Measurements from ENCODE around the gene SNTG2. TPM values are rescaled to one million over a fixed set of nuclear protein-coding genes. Genes with fewer than 3 reads are reported as not detected.
A peak's percentile ranks its signal among the peaks of the same experiment; 100 is the strongest.

Gene SNTG2
- total RNA-seq, 2 donors from 2014 or later, result 1.2 to 2.0 TPM

- no peak for ATAC-seq
- DNase-seq, result no peak
- intact Hi-C loops (cut with DNase I, micrococcal nuclease), result no loop called here
Measured at GRCh38 chr2:946073-946948, 4.3 kb upstream of the SNTG2 start.

- no peak for ATAC-seq
- intact Hi-C loops (cut with DNase I, micrococcal nuclease), result no loop called here
Measured at GRCh38 chr2:949384-950079, 1.1 kb upstream of the SNTG2 start.

GRCh38 chr2:951224-952006, 766 bp downstream of the SNTG2 start:
- DNase-seq, result no peak
- no peak for ATAC-seq
- intact Hi-C loops (cut with DNase I, micrococcal nuclease), result no loop called here

More at GRCh38 chr2:949384-950079, 1.1 kb upstream of the SNTG2 start:
- DNase-seq, result no peak

- no peak for ATAC-seq
- no peak for DNase-seq
- intact Hi-C loops (cut with DNase I, micrococcal nuclease), result no loop called here
Measured at GRCh38 chr2:953408-953807, 2.8 kb downstream of the SNTG2 start.

- peak; percentile 54 for ATAC-seq
- DNase-seq, result no peak
Measured at GRCh38 chr2:953975-954686, 3.5 kb downstream of the SNTG2 start.

GRCh38 chr2:954687-955000, 4.0 kb downstream of the SNTG2 start:
- DNase-seq (no peak), ATAC-seq (no peak)
- intact Hi-C loops (cut with DNase I, micrococcal nuclease), result no loop called here

More at GRCh38 chr2:953975-954686, 3.5 kb downstream of the SNTG2 start:
- intact Hi-C loops (cut with DNase I, micrococcal nuclease), result no loop called here

GRCh38 chr2:955829-956731, 5.4 kb downstream of the SNTG2 start:
- DNase-seq (no peak), ATAC-seq (no peak)
- intact Hi-C loops (cut with DNase I, micrococcal nuclease), result no loop called here

GRCh38 chr2:959457-959856, 8.8 kb downstream of the SNTG2 start:
- DNase-seq (no peak), ATAC-seq (no peak)
- intact Hi-C loops (cut with DNase I, micrococcal nuclease), result no loop called here

GRCh38 chr2:960061-960736, 9.6 kb downstream of the SNTG2 start:
- no peak for ATAC-seq
- intact Hi-C loops (cut with DNase I, micrococcal nuclease), result no loop called here
- no peak for DNase-seq

- DNase-seq (no peak), ATAC-seq (no peak)
- intact Hi-C loops (cut with DNase I, micrococcal nuclease), result no loop called here
Measured at GRCh38 chr2:961786-962185, 11.1 kb downstream of the SNTG2 start.

- intact Hi-C loops (cut with DNase I, micrococcal nuclease), result no loop called here
- ATAC-seq (no peak), DNase-seq (no peak)
Measured at GRCh38 chr2:963876-964275, 13.2 kb downstream of the SNTG2 start.

- intact Hi-C loops (cut with DNase I, micrococcal nuclease), result no loop called here
- no peak for ATAC-seq
- no peak for DNase-seq
Measured at GRCh38 chr2:964562-964961, 13.9 kb downstream of the SNTG2 start.

GRCh38 chr2:965640-966147, 15.0 kb downstream of the SNTG2 start:
- intact Hi-C loops (cut with DNase I, micrococcal nuclease), result no loop called here
- no peak for DNase-seq
- ATAC-seq, result no peak

GRCh38 chr2:973129-973528, 22.5 kb downstream of the SNTG2 start:
- no peak for DNase-seq
- intact Hi-C loops (cut with DNase I, micrococcal nuclease), result no loop called here
- ATAC-seq, result no peak

GRCh38 chr2:974054-974453, 23.4 kb downstream of the SNTG2 start:
- ATAC-seq (no peak), DNase-seq (no peak)
- intact Hi-C loops (cut with DNase I, micrococcal nuclease), result no loop called here

GRCh38 chr2:974502-974901, 23.9 kb downstream of the SNTG2 start:
- intact Hi-C loops (cut with DNase I, micrococcal nuclease), result no loop called here
- DNase-seq, result no peak
- no peak for ATAC-seq

- intact Hi-C loops (cut with DNase I, micrococcal nuclease), result no loop called here
- DNase-seq (no peak), ATAC-seq (no peak)
Measured at GRCh38 chr2:975095-975494, 24.4 kb downstream of the SNTG2 start.
